ENCODE measurements around the gene CAST.

Gene CAST

GRCh38 chr5:96671441-96671840 lies 9.3 kb downstream of the CAST start:
- DNase-seq (ENCODE audit: low read depth in 3 of 3): no peak

- no peak for DNase-seq (ENCODE audit: low read depth in 3 of 3)
Observed at GRCh38 chr5:96673127-96673526, 11.0 kb downstream of the CAST start.

GRCh38 chr5:96675882-96676281 lies 13.7 kb downstream of the CAST start:
- no peak for DNase-seq (ENCODE audit: low read depth in 3 of 3)

- DNase-seq (ENCODE audit: low read depth in 3 of 3): no peak
Observed at GRCh38 chr5:96677496-96677895, 15.3 kb downstream of the CAST start.

- DNase-seq (ENCODE audit: low read depth in 3 of 3): no peak
Observed at GRCh38 chr5:96679293-96679692, 17.1 kb downstream of the CAST start.

GRCh38 chr5:96680759-96681470 lies 18.7 kb downstream of the CAST start:
- no peak for DNase-seq (ENCODE audit: low read depth in 3 of 3)

GRCh38 chr5:96683392-96683791 lies 21.2 kb downstream of the CAST start:
- DNase-seq (ENCODE audit: low read depth in 3 of 3): no peak

GRCh38 chr5:96683810-96684209 lies 21.6 kb downstream of the CAST start:
- DNase-seq (ENCODE audit: low read depth in 3 of 3): no peak

- DNase-seq (ENCODE audit: low read depth in 3 of 3): no peak
Observed at GRCh38 chr5:96687080-96687479, 24.9 kb downstream of the CAST start.

GRCh38 chr5:96687812-96688453 lies 25.8 kb downstream of the CAST start:
- no peak for DNase-seq (ENCODE audit: low read depth in 3 of 3)

- DNase-seq (ENCODE audit: low read depth in 3 of 3): no peak
Observed at GRCh38 chr5:96690861-96691260, 28.7 kb downstream of the CAST start.

GRCh38 chr5:96691503-96692303 lies 29.5 kb downstream of the CAST start:
- no peak for DNase-seq (ENCODE audit: low read depth in 3 of 3)

GRCh38 chr5:96692441-96692840 lies 30.3 kb downstream of the CAST start:
- no peak for DNase-seq (ENCODE audit: low read depth in 3 of 3)

GRCh38 chr5:96699186-96699820 lies 37.1 kb downstream of the CAST start:
- no peak for DNase-seq (ENCODE audit: low read depth in 3 of 3)

- DNase-seq (ENCODE audit: low read depth in 3 of 3): peak; percentile 71 to 77 (median 72)
Observed at GRCh38 chr5:96702503-96703383, 40.6 kb downstream of the CAST start.

GRCh38 chr5:96703384-96703920 lies 41.3 kb downstream of the CAST start:
- DNase-seq (ENCODE audit: low read depth in 3 of 3): peak in 1 of 3 donors; percentile 64

- no peak for DNase-seq (ENCODE audit: low read depth in 3 of 3)
Observed at GRCh38 chr5:96703995-96704394, 41.8 kb downstream of the CAST start.

- no peak for DNase-seq (ENCODE audit: low read depth in 3 of 3)
Observed at GRCh38 chr5:96706433-96707111, 44.4 kb downstream of the CAST start.

GRCh38 chr5:96708600-96708999 lies 46.4 kb downstream of the CAST start:
- DNase-seq (ENCODE audit: low read depth in 3 of 3): no peak

- DNase-seq (ENCODE audit: low read depth in 3 of 3): no peak
Observed at GRCh38 chr5:96709152-96709821, 47.1 kb downstream of the CAST start.

Measured in stimulated activated CD4-positive, alpha-beta T cell treated with anti-CD3 and anti-CD28 coated beads, TNF-alpha, amount 100 ng/mL, for 48 hours (primary cell).